OCI-LY7 (cell line): Measurements from ENCODE around the gene CTRB1. TPM values are rescaled to one million over a fixed set of nuclear protein-coding genes. Genes with fewer than 3 reads are reported as not detected.
A peak's percentile ranks its signal among the peaks of the same experiment; 100 is the strongest.

ENCODE experiments used
- BruUV-seq: library from RNA; stranded (reverse); fragments of 400-500 nt; replicated peaks from 2 replicates; lab custom pipeline; 2021; lab: Mats Ljungman, UMichigan
- CTCF ChIA-PET: fragments of 300-600 bp; sonication (Branson Sonifier 250); formaldehyde crosslinking; loops from one replicate; lab custom pipeline; 2022; ENCODE audit warnings: antibody characterized with exemption; ENCODE audit not compliant: unreplicated experiment; lab: Charles Lee
- POLR2A ChIA-PET: fragments of 300-600 bp; sonication (Branson Sonifier 250); formaldehyde crosslinking; loops from one replicate; lab custom pipeline; 2022; ENCODE audit warnings: antibody characterized with exemption; lab: Charles Lee
- DNase-seq: peaks from one replicate; pipeline ENCODE4 v3.0.0-alpha.2; 2015; ENCODE audit warnings: low spot score
- H2AFZ ChIP-seq: fragments of 200-600 bp; sonication (generic), shearing (Covaris generic); 2 replicates; pipeline ENCODE4 v1.6.1; 2014; ENCODE audit warnings: mild to moderate bottlenecking, antibody characterized with exemption, low read length, moderate library complexity
- H3K27ac ChIP-seq: fragments of 200-600 bp; sonication (generic); 2 replicates; pipeline ENCODE4 v1.5.1; 2014; ENCODE audit warnings: mixed run types, low read depth, mild to moderate bottlenecking, moderate library complexity, low read length, inconsistent platforms; ENCODE audit not compliant: poor library complexity, severe bottlenecking
- H3K36me3 ChIP-seq: fragments of 200-600 bp; sonication (generic); 2 replicates; pipeline ENCODE4 v1.6.1; 2014; ENCODE audit warnings: mild to moderate bottlenecking, antibody characterized with exemption, low read length, moderate library complexity, mixed read lengths; ENCODE audit not compliant: insufficient read depth
- H3K4me1 ChIP-seq: fragments of 200-600 bp; sonication (generic); 2 replicates; pipeline ENCODE4 v1.5.1; 2014; ENCODE audit warnings: mild to moderate bottlenecking, low read length; ENCODE audit not compliant: insufficient read depth, poor library complexity, severe bottlenecking
- H3K4me2 ChIP-seq: fragments of 200-600 bp; sonication (generic); 2 replicates; pipeline ENCODE4 v1.6.1; 2014; ENCODE audit warnings: mild to moderate bottlenecking, low read length
- H3K4me3 ChIP-seq: fragments of 200-600 bp; sonication (generic); 2 replicates; pipeline ENCODE4 v1.5.1; 2014; ENCODE audit warnings: mild to moderate bottlenecking, low read depth, low read length; ENCODE audit not compliant: poor library complexity, severe bottlenecking
- H3K79me2 ChIP-seq: fragments of 200-600 bp; sonication (generic); 2 replicates; pipeline ENCODE4 v1.6.1; 2016; ENCODE audit warnings: low read depth, mild to moderate bottlenecking, low read length, moderate library complexity, mixed read lengths; ENCODE audit not compliant: insufficient read depth
- H3K9me2 ChIP-seq: fragments of 200-600 bp; sonication (generic); 2 replicates; pipeline ENCODE4 v1.6.1; 2016; ENCODE audit warnings: mild to moderate bottlenecking, low read length, mixed read lengths; ENCODE audit not compliant: insufficient read depth
- H3K9me3 ChIP-seq: fragments of 200-600 bp; sonication (generic); 2 replicates; pipeline ENCODE4 v1.6.1; 2014; ENCODE audit warnings: mild to moderate bottlenecking, mixed run types, low read length, mixed read lengths
- H4K20me1 ChIP-seq: fragments of 200-600 bp; sonication (generic); 2 replicates; pipeline ENCODE4 v1.6.1; 2014; ENCODE audit warnings: mild to moderate bottlenecking, antibody characterized with exemption, low read length, moderate library complexity, mixed read lengths; ENCODE audit not compliant: insufficient read depth
- CTCF ChIP-seq: fragments of 200-600 bp; sonication (generic); conservative IDR thresholded peaks from 2 replicates; pipeline ENCODE4 v1.5.1; 2014; ENCODE audit warnings: mild to moderate bottlenecking, antibody characterized with exemption, low read length, moderate library complexity, mixed read lengths
- EZH2phosphoT487 ChIP-seq: fragments of 200-600 bp; sonication (generic); IDR thresholded peaks from 2 replicates; pipeline ENCODE4 v1.6.1; 2018; ENCODE audit warnings: low read depth, borderline replicate concordance, mild to moderate bottlenecking, mixed run types, antibody characterized with exemption, low read length, moderate library complexity, mixed read lengths
- intact Hi-C: fragments of 100-400 bp; cut with micrococcal nuclease; formaldehyde crosslinking; loops from one replicate; pipeline ENCODE4 v1.10.0; 2022; ENCODE audit not compliant: unreplicated experiment
- total RNA-seq, 2 experiments: library from RNA; depleted of rRNA in 1 of 2; stranded (reverse); fragments of >200 nt in 1 of 2; shearing (Covaris generic) in 1 of 2; gene quantifications; 2 replicates each; pipeline ENCODE4 v1.2.3, GENCODE V29; 2014 to 2022

Gene CTRB1
- total RNA-seq, 2 experiments from 2014 or later: not detected

GRCh38 chr16:75264999-75265910 is 46.5 kb downstream of the CTRB1 start:
- no peaks in the 10 kb centered on the region for H3K36me3 ChIP-seq
- no peaks in the 10 kb centered on the region for H3K9me3 ChIP-seq
- no peak for DNase-seq
- no peak overlapping the region for H3K27ac ChIP-seq
- ChIA-PET POLR2A (interaction anchor here (1.0 to 1.1 kb wide), 3 partner anchors 11 to 115 kb away, joined by 3 to 4 read pairs (median 4); no protein-coding TSS in a partner anchor), CTCF (interaction anchor here (0.9 kb wide), 1 partner anchor 15 kb away, joined by 3 read pairs; no protein-coding TSS in a partner anchor)
- no peaks in the 10 kb centered on the region for H3K79me2 ChIP-seq
- intact Hi-C loops: no loop called here
- no TSS peak for BruUV-seq
- no peak for TF ChIP-seq EZH2phosphoT487
- H2AFZ ChIP-seq: peak overlapping the region; percentile 61
- no peaks in the 10 kb centered on the region for H3K4me1 ChIP-seq
- peak overlapping the region; percentile 74 for H3K4me3 ChIP-seq
- H3K4me2 ChIP-seq: peak overlapping the region; percentile 63
- no peaks in the 10 kb centered on the region for H3K9me2 ChIP-seq
- H4K20me1 ChIP-seq: no peaks in the 10 kb centered on the region

GRCh38 chr16:75265911-75266701 is 47.3 kb downstream of the CTRB1 start:
- peak overlapping the region; percentile 74 for H3K4me3 ChIP-seq
- H2AFZ ChIP-seq: peak overlapping the region; percentile 65
- H3K4me2 ChIP-seq: peak overlapping the region; percentile 63; the same call in 1 of the 2 replicates
- CTCF ChIA-PET: interaction anchor here (0.6 to 0.9 kb wide), 2 partner anchors 16 to 83 kb away, joined by 3 to 4 read pairs; no protein-coding TSS in a partner anchor
- no peak overlapping the region for H3K27ac ChIP-seq
- no peaks in the 10 kb centered on the region for H3K36me3 ChIP-seq
- no peaks in the 10 kb centered on the region for H4K20me1 ChIP-seq
- no peaks in the 10 kb centered on the region for H3K9me2 ChIP-seq
- H3K79me2 ChIP-seq: no peaks in the 10 kb centered on the region
- intact Hi-C loops: no loop called here
- no peaks in the 10 kb centered on the region for H3K9me3 ChIP-seq
- DNase-seq: peak; percentile 53
- TF ChIP-seq CTCF: no peak
- TF ChIP-seq EZH2phosphoT487: no peak
- BruUV-seq: no TSS peak
- POLR2A ChIA-PET: interaction anchor here (0.5 to 1.1 kb wide), 4 partner anchors 12 to 114 kb away, joined by 3 to 4 read pairs (median 4); no protein-coding TSS in a partner anchor
- no peaks in the 10 kb centered on the region for H3K4me1 ChIP-seq
